Heart right ventricle (tissue), 16 donors: Measurements from ENCODE around the gene PRKCE. TPM values are rescaled to one million over a fixed set of nuclear protein-coding genes. Genes with fewer than 3 reads are reported as not detected.

Source experiments
- ATAC-seq, 8 donors: fragments of 200-7000 bp; cut with Tn5 transposase; one replicate each; pipeline ENCODE4 v1.9.1; 2020; ENCODE audit warnings: mild to moderate bottlenecking in 8 of 8, moderate library complexity in 8 of 8, moderate number of reproducible peaks in 1 of 8
- DNase-seq, 2 donors: peaks; one replicate each; pipeline ENCODE4 v3.0.0-alpha.2; 2020
- H3K27ac ChIP-seq, 10 donors: fragments of 200-600 bp; sonication (generic) in 2 of 10; one replicate each; pipeline versions ENCODE4 v1.5.0 to v1.8.0; 2020 to 2022; ENCODE audit warnings: mild to moderate bottlenecking in 3 of 10
- H3K27me3 ChIP-seq, 7 donors: fragments of 200-600 bp; one replicate each; pipeline ENCODE4 v1.8.0; 2021 to 2022; ENCODE audit warnings: mild to moderate bottlenecking in 2 of 7
- H3K36me3 ChIP-seq, 9 donors: fragments of 200-600 bp; sonication (generic) in 1 of 9; one replicate each; pipeline versions ENCODE4 v1.5.0 to v1.8.0; 2020 to 2022; ENCODE audit warnings: mild to moderate bottlenecking in 2 of 9
- H3K4me1 ChIP-seq, 9 donors: fragments of 200-600 bp; sonication (generic) in 1 of 9; one replicate each; pipeline versions ENCODE4 v1.5.0 to v1.8.0; 2020 to 2022; ENCODE audit warnings: mild to moderate bottlenecking in 4 of 9
- H3K4me3 ChIP-seq, 10 donors: fragments of 200-600 bp; sonication (generic) in 2 of 10; one replicate each; pipeline versions ENCODE4 v1.5.0 to v1.8.0; 2020 to 2022; ENCODE audit warnings: mild to moderate bottlenecking in 7 of 10, moderate library complexity in 2 of 10
- H3K9me3 ChIP-seq, 11 donors: fragments of 200-600 bp in 10 of 11; sonication (generic) in 2 of 11; one replicate each; pipeline versions ENCODE4 v1.5.0 to v1.8.0; 2013 to 2022; ENCODE audit warnings: mild to moderate bottlenecking in 2 of 11, control low read depth in 1 of 11, moderate library complexity in 1 of 11
- WGBS, 2 donors: extraction: QIAGEN DNeasy Blood & Tissue Kit; methylation state at CpG; one replicate each; pipeline ENCODE4 v1.1.7; 2013; ENCODE audit warnings: inconsistent platforms in 1 of 2; 5-methylcytosine and 5-hydroxymethylcytosine counted together
- intact Hi-C, 10 donors: fragments of 100-400 bp; cut with DNase I; formaldehyde crosslinking; loops; one replicate each; pipeline versions ENCODE4 v1.11.1 to v1.14.2; 2022
- polyA plus RNA-seq, 2 donors: library from polyadenylated mRNA; stranded (reverse); fragments of 200-250 nt; gene quantifications; one replicate each; pipeline ENCODE4 v1.2.3, GENCODE V29; 2013
- total RNA-seq, 10 donors: library from RNA; stranded (reverse); fragmentation: NEBNext Ultra II Directional in 3 of 10; extraction: Animal tissue kit (Norgen Biotek cat#: 25700) in 3 of 10; gene quantifications; one replicate each; pipeline versions ENCODE4 v1.2.1 to v1.2.4, GENCODE V29; 2021 to 2023
- TF ChIP-seq, protein P1 (sequence below), 9 donors: fragments of 200-600 bp; sonication (generic) in 2 of 9; IDR thresholded peaks; one replicate each; pipeline versions ENCODE4 v1.5.0 to v1.8.0; 2021 to 2022; ENCODE audit warnings: antibody characterized with exemption in 9 of 9, mild to moderate bottlenecking in 5 of 9, moderate library complexity in 1 of 9
- donor health status: Arrhythmogenic right ventricular cardiomyopathy.
- donor health status: ischemic (EF 13 %, LVEDD 7.1; RV severe dilation, severe dysfunction).
- donor health status: healthy with polysubstance abuse.
- donor health status: DM: no; HTN: yes; CAD: no.
- donor health status: DM: no; HTN: no; CAD: no.
- donor health status: ischemic (EF 25% LVEDD 6.9; RV normal size, moderate dysfunction).
- donor health status: ischemic (EF 25% LVEDD 5.7; RV mildly dilated, moderate dysfunction).
- donor health status: healthy.
- donor health status: DM: yes; HTN: yes; CAD: no.
- donor health status: Ischemic cardiomyopathy.
- donor health status: ischemic (EF 35%, LVEDD 5.7; RV mildly dilated, moderate dysfunction).
- donor health status: nonischemic (EF 11% LVEDD 7.7; RV severe dilation, severe dysfunction).
- donor health status: DM: yes; HTN: yes; CAD: no.
- donor health status: PGD.
- donor health status: ischemic (EF 29% LVEDD 5.4; RV normal size, mild dysfunction).
- donor health status: nonischemic (EF 23%, LVEDD 6.1; RV moderate dilation, normal function).

PRKCE gene
- total and polyA plus RNA-seq, 12 donors, result 3.7 to 22.7 (median 16.7) TPM

GRCh38 chr2:46073540-46074046 lies 422.1 kb downstream of the PRKCE start:
- intact Hi-C loops, result no loop called here
- Histone ChIP-seq H3K36me3 (no peaks in the 10 kb centered on the region), H3K27me3 (no peaks in the 10 kb centered on the region), H3K4me1 (peaks cover 0 to 53% (median 32%) of the 10 kb centered on the region in 9 donors), H3K9me3 (no peaks in the 10 kb centered on the region), H3K4me3 (no peak overlapping the region), H3K27ac (peak overlapping the region in 7 of 10 donors; percentile 13 to 68 (median 58))
- WGBS, 2 donors, result 57 to 70% methylated on average over 9 of the region's 9 CpGs
- peak in 7 of 8 donors; percentile 49 to 73 (median 64) for ATAC-seq
- TF ChIP-seq, protein P1, sequence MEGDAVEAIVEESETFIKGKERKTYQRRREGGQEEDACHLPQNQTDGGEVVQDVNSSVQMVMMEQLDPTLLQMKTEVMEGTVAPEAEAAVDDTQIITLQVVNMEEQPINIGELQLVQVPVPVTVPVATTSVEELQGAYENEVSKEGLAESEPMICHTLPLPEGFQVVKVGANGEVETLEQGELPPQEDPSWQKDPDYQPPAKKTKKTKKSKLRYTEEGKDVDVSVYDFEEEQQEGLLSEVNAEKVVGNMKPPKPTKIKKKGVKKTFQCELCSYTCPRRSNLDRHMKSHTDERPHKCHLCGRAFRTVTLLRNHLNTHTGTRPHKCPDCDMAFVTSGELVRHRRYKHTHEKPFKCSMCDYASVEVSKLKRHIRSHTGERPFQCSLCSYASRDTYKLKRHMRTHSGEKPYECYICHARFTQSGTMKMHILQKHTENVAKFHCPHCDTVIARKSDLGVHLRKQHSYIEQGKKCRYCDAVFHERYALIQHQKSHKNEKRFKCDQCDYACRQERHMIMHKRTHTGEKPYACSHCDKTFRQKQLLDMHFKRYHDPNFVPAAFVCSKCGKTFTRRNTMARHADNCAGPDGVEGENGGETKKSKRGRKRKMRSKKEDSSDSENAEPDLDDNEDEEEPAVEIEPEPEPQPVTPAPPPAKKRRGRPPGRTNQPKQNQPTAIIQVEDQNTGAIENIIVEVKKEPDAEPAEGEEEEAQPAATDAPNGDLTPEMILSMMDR (IDR thresholded peaks at IDR 0.05), result no peak
- no peak for DNase-seq

GRCh38 chr2:46074501-46074900 lies 423.0 kb downstream of the PRKCE start:
- peak in 3 of 8 donors; percentile 29 to 49 (median 29) for ATAC-seq

GRCh38 chr2:46075848-46076247 lies 424.4 kb downstream of the PRKCE start:
- Histone ChIP-seq H3K27ac (peak overlapping the region in 6 of 10 donors; percentile 0 to 78 (median 35)), H3K4me3 (no peak overlapping the region), H3K36me3 (no peaks in the 10 kb centered on the region), H3K27me3 (no peaks in the 10 kb centered on the region), H3K4me1 (peaks cover 0 to 53% (median 32%) of the 10 kb centered on the region in 9 donors), H3K9me3 (no peaks in the 10 kb centered on the region)
- ATAC-seq (no peak), DNase-seq (no peak)
- WGBS, 2 donors, result 79 to 83% methylated on average over 5 of the region's 5 CpGs
- intact Hi-C loops, result no loop called here
- TF ChIP-seq, protein P1 (IDR thresholded peaks at IDR 0.05), result no peak

More at GRCh38 chr2:46074501-46074900, 423.0 kb downstream of the PRKCE start:
- TF ChIP-seq, protein P1 (IDR thresholded peaks at IDR 0.05), result no peak
- 54 to 58% methylated on average over 4 of the region's 4 CpGs for WGBS, 2 donors
- H3K36me3 ChIP-seq, result no peaks in the 10 kb centered on the region
- H3K4me1 ChIP-seq, result peaks cover 0 to 53% (median 32%) of the 10 kb centered on the region in 9 donors
- DNase-seq, result no peak
- H3K27ac ChIP-seq, result peak overlapping the region in 2 of 10 donors; percentile 28 to 68
- no peak overlapping the region for H3K4me3 ChIP-seq
- intact Hi-C loops, result no loop called here
- no peaks in the 10 kb centered on the region for H3K27me3 ChIP-seq
- no peaks in the 10 kb centered on the region for H3K9me3 ChIP-seq

GRCh38 chr2:46076251-46076650 lies 424.8 kb downstream of the PRKCE start:
- TF ChIP-seq, protein P1 (IDR thresholded peaks at IDR 0.05), result no peak
- Histone ChIP-seq H3K9me3 (no peaks in the 10 kb centered on the region), H3K4me1 (peaks cover 0 to 56% (median 32%) of the 10 kb centered on the region in 9 donors), H3K27me3 (no peaks in the 10 kb centered on the region), H3K4me3 (no peak overlapping the region), H3K27ac (peak overlapping the region in 6 of 10 donors; percentile 0 to 78 (median 35)), H3K36me3 (no peaks in the 10 kb centered on the region)
- intact Hi-C loops, result no loop called here
- DNase-seq (no peak), ATAC-seq (peak in 3 of 8 donors; percentile 57 to 65 (median 64))
- WGBS, 2 donors, result 62 to 76% methylated on average over 4 of the region's 4 CpGs
